Heart left ventricle (tissue), 16 donors: ENCODE results near the gene FGF14. TPM values are rescaled to one million over a fixed set of nuclear protein-coding genes. Genes with fewer than 3 reads are reported as not detected.

Experiments used
- ATAC-seq, 4 donors: fragments of 200-7000 bp; cut with Tn5 transposase; one replicate each; pipeline ENCODE4 v1.9.1; 2020 to 2022; ENCODE audit warnings: moderate library complexity in 4 of 4, mild to moderate bottlenecking in 3 of 4, moderate number of reproducible peaks in 1 of 4
- DNase-seq, 5 donors: peaks; one replicate each; pipeline ENCODE4 v3.0.0-alpha.2; 2020
- H3K27ac ChIP-seq, 12 donors: fragments of 200-600 bp; sonication (generic) in 4 of 12; one replicate each; pipeline versions ENCODE4 v1.5.0 to v1.8.0; 2016 to 2022; ENCODE audit warnings: mild to moderate bottlenecking in 2 of 12
- H3K27me3 ChIP-seq, 9 donors: fragments of 200-600 bp; sonication (generic) in 2 of 9; one replicate each; pipeline versions ENCODE4 v1.5.1 to v1.8.0; 2016 to 2022; ENCODE audit warnings: mild to moderate bottlenecking in 3 of 9
- H3K36me3 ChIP-seq, 9 donors: fragments of 200-600 bp; sonication (generic) in 2 of 9; one replicate each; pipeline versions ENCODE4 v1.5.0 to v1.8.0; 2018 to 2022; ENCODE audit warnings: mild to moderate bottlenecking in 2 of 9
- H3K4me1 ChIP-seq, 12 donors: fragments of 200-600 bp; sonication (generic) in 4 of 12; one replicate each; pipeline versions ENCODE4 v1.5.0 to v1.8.0; 2016 to 2022; ENCODE audit warnings: mild to moderate bottlenecking in 3 of 12
- H3K4me3 ChIP-seq, 12 donors: fragments of 200-600 bp; sonication (generic) in 4 of 12; one replicate each; pipeline versions ENCODE4 v1.5.0 to v1.8.0; 2017 to 2022; ENCODE audit warnings: mild to moderate bottlenecking in 9 of 12, moderate library complexity in 4 of 12
- H3K9me3 ChIP-seq, 12 donors: fragments of 200-600 bp; sonication (generic) in 4 of 12; one replicate each; pipeline versions ENCODE4 v1.5.0 to v1.8.0; 2016 to 2022; ENCODE audit warnings: mild to moderate bottlenecking in 1 of 12
- POLR2A ChIP-seq, 2 donors: fragments of 450-650 bp; IDR thresholded peaks; one replicate each; pipeline ENCODE4 v1.6.1; 2017; ENCODE audit warnings: antibody characterized with exemption in 2 of 2, mild to moderate bottlenecking in 2 of 2, moderate library complexity in 2 of 2
- WGBS, 4 donors: extraction: QIAGEN DNeasy Blood & Tissue Kit in 2 of 4; methylation state at CpG; one replicate each; pipeline versions ENCODE4 v1.1.5 to v1.1.7; 2013 to 2018; 5-methylcytosine and 5-hydroxymethylcytosine counted together
- intact Hi-C, 10 donors: fragments of 100-400 bp; cut with DNase I; formaldehyde crosslinking; loops; one replicate each; pipeline versions ENCODE4 v1.11.1 to v1.14.2; 2022
- polyA plus RNA-seq, 2 donors: library from polyadenylated mRNA; stranded (reverse); fragments of 200-250 nt; gene quantifications; one replicate each; pipeline ENCODE4 v1.2.3, GENCODE V29; 2013
- total RNA-seq, 9 donors: library from RNA; depleted of rRNA in 2 of 9; stranded (reverse); fragments of >200 nt in 2 of 9; fragmentation: NEBNext Ultra II Directional in 3 of 9; extraction: Animal tissue kit (Norgen Biotek cat#: 25700) in 3 of 9; gene quantifications; one replicate each; pipeline versions ENCODE4 v1.1.0 to v1.2.4, GENCODE V29; 2016 to 2023
- TF ChIP-seq, protein P1 (sequence below), 12 donors: fragments of 200-600 bp; sonication (generic) in 4 of 12; IDR thresholded peaks; one replicate each; pipeline versions ENCODE4 v1.5.0 to v1.8.0; 2018 to 2022; ENCODE audit warnings: antibody characterized with exemption in 12 of 12, mild to moderate bottlenecking in 5 of 12
- donor health status: ischemic (EF 13 %, LVEDD 7.1; RV severe dilation, severe dysfunction).
- donor health status: healthy with polysubstance abuse.
- donor health status: DM: no; HTN: yes; CAD: no.
- donor health status: DM: no; HTN: no; CAD: no.
- donor health status: ischemic (EF 25% LVEDD 6.9; RV normal size, moderate dysfunction).
- donor health status: ischemic (EF 25% LVEDD 5.7; RV mildly dilated, moderate dysfunction).
- donor health status: healthy.
- donor health status: DM: yes; HTN: yes; CAD: no.
- donor health status: ischemic (EF 35%, LVEDD 5.7; RV mildly dilated, moderate dysfunction).
- donor health status: nonischemic (EF 11% LVEDD 7.7; RV severe dilation, severe dysfunction).
- donor health status: DM: yes; HTN: yes; CAD: no.
- donor health status: PGD.
- donor health status: ischemic (EF 29% LVEDD 5.4; RV normal size, mild dysfunction).
- donor health status: nonischemic (EF 23%, LVEDD 6.1; RV moderate dilation, normal function).

Gene FGF14
- total and polyA plus RNA-seq, 11 donors: 0.14 to 6.3 (median 3.9) TPM

DNA sequence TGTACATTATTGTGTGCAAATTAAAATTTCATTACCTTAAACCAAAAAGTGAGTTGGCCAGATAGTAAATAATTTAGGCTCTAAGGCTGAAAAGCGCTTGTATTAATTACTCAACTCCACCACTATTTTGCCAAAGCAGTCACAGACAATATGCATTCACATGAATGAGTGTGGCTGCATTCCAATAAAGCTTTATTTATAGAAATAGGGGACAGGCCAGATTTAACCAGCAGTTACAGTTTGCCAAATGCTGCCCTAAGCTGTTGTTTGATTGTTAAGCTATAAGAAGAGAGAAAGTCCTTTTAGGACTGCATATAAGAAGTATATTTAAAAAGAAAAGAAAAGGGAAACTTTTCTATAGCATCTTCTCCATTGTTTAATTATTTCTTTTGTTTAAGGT lies 606.8 kb downstream of the FGF14 start:
- Histone ChIP-seq H3K36me3 (no peaks in the 10 kb centered on the region), H3K9me3 (no peaks in the 10 kb centered on the region), H3K4me3 (no peak overlapping the region), H3K27me3 (no peaks in the 10 kb centered on the region), H3K4me1 (peaks cover 0 to 21% (median 0%) of the 10 kb centered on the region in 12 donors), H3K27ac (peak overlapping the region in 1 of 12 donors; percentile 6)
- peak; percentile 51 to 81 (median 75) for ATAC-seq
- intact Hi-C loops: loop anchor here in 2 of 10 donors (5.0 to 10.0 kb wide), 2 partner anchors 72 to 120 kb away; no protein-coding TSS in a partner anchor
- no peak for DNase-seq
- no peak for TF ChIP-seq POLR2A (IDR thresholded peaks at IDR 0.05)
- TF ChIP-seq, protein P1, sequence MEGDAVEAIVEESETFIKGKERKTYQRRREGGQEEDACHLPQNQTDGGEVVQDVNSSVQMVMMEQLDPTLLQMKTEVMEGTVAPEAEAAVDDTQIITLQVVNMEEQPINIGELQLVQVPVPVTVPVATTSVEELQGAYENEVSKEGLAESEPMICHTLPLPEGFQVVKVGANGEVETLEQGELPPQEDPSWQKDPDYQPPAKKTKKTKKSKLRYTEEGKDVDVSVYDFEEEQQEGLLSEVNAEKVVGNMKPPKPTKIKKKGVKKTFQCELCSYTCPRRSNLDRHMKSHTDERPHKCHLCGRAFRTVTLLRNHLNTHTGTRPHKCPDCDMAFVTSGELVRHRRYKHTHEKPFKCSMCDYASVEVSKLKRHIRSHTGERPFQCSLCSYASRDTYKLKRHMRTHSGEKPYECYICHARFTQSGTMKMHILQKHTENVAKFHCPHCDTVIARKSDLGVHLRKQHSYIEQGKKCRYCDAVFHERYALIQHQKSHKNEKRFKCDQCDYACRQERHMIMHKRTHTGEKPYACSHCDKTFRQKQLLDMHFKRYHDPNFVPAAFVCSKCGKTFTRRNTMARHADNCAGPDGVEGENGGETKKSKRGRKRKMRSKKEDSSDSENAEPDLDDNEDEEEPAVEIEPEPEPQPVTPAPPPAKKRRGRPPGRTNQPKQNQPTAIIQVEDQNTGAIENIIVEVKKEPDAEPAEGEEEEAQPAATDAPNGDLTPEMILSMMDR (IDR thresholded peaks at IDR 0.05): no peak
- 61 to 81% (median 76%) methylated on average over 1 of the region's 1 CpG for WGBS, 4 donors

DNA sequence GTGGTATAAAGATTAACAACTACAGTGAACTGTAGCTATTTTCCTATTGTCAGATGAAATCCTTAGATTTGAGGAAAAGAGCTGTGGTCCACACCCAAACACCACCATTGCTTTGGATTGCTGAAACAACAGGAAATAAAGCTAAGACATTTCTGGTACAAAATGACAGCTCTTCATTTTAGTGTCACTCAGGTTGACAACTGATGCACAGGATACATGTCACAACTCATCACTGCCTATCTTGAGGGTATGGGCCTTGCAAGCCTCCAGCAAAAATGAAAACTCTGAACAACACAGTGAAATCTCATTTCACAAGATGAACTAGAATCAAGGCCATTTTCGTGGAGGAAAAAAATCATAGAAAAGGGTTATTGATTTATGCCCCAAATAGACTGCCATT lies 609.7 kb downstream of the FGF14 start:
- H3K27me3 ChIP-seq: no peaks in the 10 kb centered on the region
- intact Hi-C loops: loop anchor here in 1 of 10 donors (10.0 kb wide), 1 partner anchor 123 kb away; no protein-coding TSS in a partner anchor
- 61 to 71% (median 63%) methylated on average over 1 of the region's 1 CpG for WGBS, 4 donors

DNA sequence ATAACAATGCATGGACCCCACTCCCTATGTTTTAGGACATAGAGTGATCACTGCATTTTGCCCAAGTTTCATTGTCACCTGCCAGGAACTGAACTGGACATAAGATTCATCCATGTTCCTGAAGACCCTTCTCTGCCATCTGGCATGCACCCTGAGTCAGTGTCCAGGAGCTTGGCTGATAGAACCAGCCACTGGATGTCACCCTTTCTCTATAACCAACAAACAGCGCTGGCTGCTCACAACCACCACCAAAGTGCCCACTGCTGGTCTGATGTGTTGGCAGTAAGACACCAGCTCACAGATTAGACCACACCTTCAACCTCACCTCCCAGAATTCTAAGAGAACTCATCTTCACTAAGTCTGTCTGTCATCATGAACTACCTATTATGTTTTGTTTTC lies 616.0 kb downstream of the FGF14 start:
- TF ChIP-seq POLR2A (IDR thresholded peaks at IDR 0.05): no peak
- TF ChIP-seq, protein P1 (IDR thresholded peaks at IDR 0.05): peak in 11 of 12 donors; percentile 13 to 60 (median 44)
- DNase-seq (peak in 4 of 5 donors; percentile 21 to 42 (median 32)), ATAC-seq (peak; percentile 77 to 94 (median 90))
- Histone ChIP-seq H3K4me1 (no peaks in the 10 kb centered on the region), H3K36me3 (no peaks in the 10 kb centered on the region), H3K27ac (no peak overlapping the region), H3K27me3 (no peaks in the 10 kb centered on the region), H3K4me3 (no peak overlapping the region), H3K9me3 (no peaks in the 10 kb centered on the region)
- intact Hi-C loops: loop anchor here in 9 of 10 donors (2.0 to 10.0 kb wide), 5 partner anchors 131 to 769 kb away; no protein-coding TSS in a partner anchor
- 11 to 33% (median 27%) methylated on average over 1 of the region's 1 CpG for WGBS, 4 donors

More for the DNA sequence above, 609.7 kb downstream of the FGF14 start:
- Histone ChIP-seq H3K36me3 (no peaks in the 10 kb centered on the region), H3K4me1 (peaks cover 0 to 15% (median 0%) of the 10 kb centered on the region in 12 donors), H3K27ac (no peak overlapping the region), H3K4me3 (no peak overlapping the region), H3K9me3 (no peaks in the 10 kb centered on the region)
- ATAC-seq (no peak), DNase-seq (no peak)
- no peak for TF ChIP-seq POLR2A (IDR thresholded peaks at IDR 0.05)
- TF ChIP-seq, protein P1 (IDR thresholded peaks at IDR 0.05): no peak

DNA sequence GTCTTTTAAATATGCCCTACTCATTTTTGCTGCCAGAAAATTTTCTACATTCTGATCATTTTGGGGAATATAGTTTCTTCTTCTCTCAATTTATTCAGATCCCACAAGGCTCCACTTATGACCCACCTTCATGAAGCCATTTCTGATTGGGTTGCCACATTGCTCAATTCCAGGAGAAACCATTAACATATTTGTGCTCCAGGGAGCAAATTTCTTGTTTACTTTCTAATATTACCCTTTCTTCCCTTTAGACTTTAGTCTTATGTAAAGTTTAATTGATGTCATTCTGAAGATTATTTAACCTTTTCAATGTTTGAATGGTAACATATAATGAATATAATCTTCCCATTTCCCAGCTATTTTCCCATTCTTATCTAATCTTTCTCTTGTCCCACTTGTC lies 617.5 kb downstream of the FGF14 start:
- TF ChIP-seq, protein P1 (IDR thresholded peaks at IDR 0.05): no peak
- no peak for TF ChIP-seq POLR2A (IDR thresholded peaks at IDR 0.05)
- no peaks in the 10 kb centered on the region for H3K36me3 ChIP-seq
- H3K9me3 ChIP-seq: no peaks in the 10 kb centered on the region
- no peak for DNase-seq
- no peak overlapping the region for H3K4me3 ChIP-seq
- no peak for ATAC-seq
- no peak overlapping the region for H3K27ac ChIP-seq
- intact Hi-C loops: loop anchor here in 1 of 10 donors (10.0 kb wide), 1 partner anchor 770 kb away; no protein-coding TSS in a partner anchor
- H3K4me1 ChIP-seq: no peaks in the 10 kb centered on the region
- H3K27me3 ChIP-seq: no peaks in the 10 kb centered on the region
